HG03103 (cell line): ENCODE measurements around the gene MIER1.
"Not testable (repeated sequence)": the region's sequence is repeated elsewhere in the genome, so short reads cannot be mapped to it uniquely, and the experiment has no call there.

Source experiments
- ATAC-seq: cut with Tn5 transposase; IDR thresholded peaks from one replicate; pipeline ENCODE4 v1.9.1; 2021; ENCODE audit warnings: low read depth; ENCODE audit not compliant: unreplicated experiment

Gene MIER1

GRCh38 chr1:66937529-66938234, 12.9 kb downstream of the MIER1 start:
- ATAC-seq, result no peak

- no peak for ATAC-seq
These were observed 13.8 kb downstream of the MIER1 start for GRCh38 chr1:66938613-66939012.

DNA sequence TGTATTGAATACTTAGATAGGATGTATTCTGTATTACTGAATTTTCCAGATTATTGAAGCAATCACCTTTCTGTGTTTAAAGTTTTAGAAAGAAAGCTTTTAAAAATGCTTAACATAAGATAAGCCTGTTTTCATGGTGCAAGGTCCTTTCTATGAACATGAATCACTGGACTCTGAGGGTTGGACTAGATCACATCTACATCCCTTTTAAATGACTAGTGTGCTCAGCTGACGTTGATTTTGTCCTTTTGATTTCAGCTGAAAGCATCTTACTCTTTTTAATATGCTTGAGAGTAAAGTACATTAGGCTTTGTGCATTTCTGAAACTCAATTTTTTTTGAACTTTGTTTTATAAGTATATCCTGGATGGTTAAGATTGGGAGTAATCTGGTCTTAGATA, 16.2 kb downstream of the MIER1 start:
- no peak for ATAC-seq

- no peak for ATAC-seq
These were observed 18.7 kb downstream of the MIER1 start for GRCh38 chr1:66943361-66943969.

DNA sequence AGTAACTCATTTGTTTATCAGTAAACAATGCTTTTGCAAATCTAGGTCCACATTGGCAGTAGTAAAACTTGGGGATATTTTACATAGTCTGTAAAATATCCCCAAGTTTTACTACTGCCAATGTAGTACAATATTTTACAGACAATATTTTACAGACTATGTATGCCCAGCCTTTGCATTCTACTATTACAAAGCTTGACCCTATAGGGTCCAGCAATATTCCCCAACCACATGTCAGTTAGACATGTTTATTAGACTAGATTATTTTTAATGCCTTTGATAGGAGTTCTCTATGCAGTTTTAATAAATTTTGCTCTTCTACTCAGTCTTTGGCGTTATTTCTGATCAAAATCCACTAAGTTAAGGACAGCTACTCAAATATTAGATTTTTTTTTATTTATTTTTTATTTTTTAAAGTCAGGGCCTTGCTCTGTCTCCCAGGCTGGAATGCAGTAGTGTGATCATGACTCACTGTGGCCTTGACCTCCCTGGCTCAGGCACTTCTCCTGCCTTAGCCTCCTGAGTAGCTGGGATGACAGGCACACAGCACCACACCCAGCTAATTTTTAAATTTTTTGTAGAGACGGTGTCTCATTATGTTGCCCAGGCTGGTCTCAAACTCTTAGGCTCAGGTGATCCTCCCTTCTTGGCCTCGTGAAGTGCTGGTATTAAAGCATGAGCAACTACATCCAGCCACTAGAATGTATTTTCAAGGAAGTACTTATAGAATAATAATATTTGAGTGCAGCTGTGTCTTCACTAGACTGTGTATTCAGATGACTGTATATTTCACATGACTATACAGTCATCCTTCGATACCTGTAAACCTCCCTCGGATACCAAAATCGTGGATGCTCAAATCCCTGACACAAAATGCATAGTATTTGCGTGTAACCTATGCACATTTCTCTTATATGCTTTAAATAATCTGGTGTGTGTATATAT, 19.8 kb downstream of the MIER1 start:
- no peak for ATAC-seq

DNA sequence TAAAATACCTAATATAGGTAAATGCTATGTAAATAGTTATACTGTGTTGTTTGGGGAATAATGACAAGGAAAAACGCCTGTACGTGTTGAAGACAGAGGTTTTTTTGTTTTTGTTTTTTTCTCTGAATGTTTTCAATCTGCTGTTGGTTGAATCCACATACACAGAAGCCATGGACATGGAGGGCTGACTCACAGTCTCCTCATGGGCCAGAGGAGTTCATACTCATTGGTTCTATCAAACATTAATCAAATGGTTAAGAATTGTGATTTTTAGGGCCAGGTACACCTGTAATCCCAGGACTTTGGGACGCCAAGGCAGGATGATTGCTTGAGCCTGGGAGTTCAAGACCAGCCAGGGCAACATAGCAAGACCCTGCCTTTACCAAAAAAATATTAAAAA, 20.5 kb downstream of the MIER1 start:
- ATAC-seq, result no peak

DNA sequence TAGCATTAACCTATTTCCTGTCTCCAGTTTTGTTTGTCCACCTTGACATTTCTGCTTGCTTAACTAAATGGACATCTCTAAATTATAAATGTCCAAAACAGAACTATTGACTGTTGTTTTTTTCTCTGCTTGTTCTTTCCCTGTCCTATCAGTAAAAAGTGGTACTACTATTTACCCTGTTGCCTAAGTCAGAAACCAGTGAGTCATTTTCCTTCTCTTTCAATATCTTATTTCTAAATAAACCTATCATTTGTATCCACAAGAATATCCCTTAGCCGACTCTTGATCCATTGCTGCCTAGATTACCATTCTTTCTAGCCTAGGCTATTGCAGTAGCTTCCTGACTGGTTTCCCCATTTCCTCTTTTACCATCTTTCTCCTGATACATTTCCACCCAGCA, 22.5 kb downstream of the MIER1 start:
- no peak for ATAC-seq

GRCh38 chr1:66951513-66951912, 26.7 kb downstream of the MIER1 start:
- ATAC-seq, result no peak

GRCh38 chr1:66954208-66954607, 29.4 kb downstream of the MIER1 start:
- no peak for ATAC-seq

GRCh38 chr1:66957938-66958337, 33.1 kb downstream of the MIER1 start:
- no peak for ATAC-seq

- ATAC-seq, result not testable (repeated sequence)
These were observed 41.5 kb downstream of the MIER1 start for GRCh38 chr1:66966188-66966873.

GRCh38 chr1:66968574-66968973, 43.8 kb downstream of the MIER1 start:
- no peak for ATAC-seq

DNA sequence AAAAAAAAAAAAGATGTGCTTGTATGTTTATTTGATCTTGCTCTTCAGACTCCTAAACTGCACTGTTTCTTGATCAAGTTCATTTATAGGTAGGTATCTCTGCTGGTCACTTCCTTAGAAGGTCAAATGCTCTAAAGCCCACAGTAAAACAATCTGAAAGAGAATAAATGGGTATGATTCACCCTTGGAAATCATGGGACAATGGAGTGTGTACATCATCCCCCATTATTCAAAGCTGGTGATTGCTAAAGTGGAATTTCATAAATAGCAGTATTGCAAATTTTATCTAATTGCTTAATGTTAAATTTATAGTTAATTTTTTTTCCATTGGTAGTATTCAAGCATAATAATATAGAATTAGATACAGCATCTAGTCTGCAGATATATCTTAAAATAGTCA, 53.4 kb downstream of the MIER1 start:
- no peak for ATAC-seq

DNA sequence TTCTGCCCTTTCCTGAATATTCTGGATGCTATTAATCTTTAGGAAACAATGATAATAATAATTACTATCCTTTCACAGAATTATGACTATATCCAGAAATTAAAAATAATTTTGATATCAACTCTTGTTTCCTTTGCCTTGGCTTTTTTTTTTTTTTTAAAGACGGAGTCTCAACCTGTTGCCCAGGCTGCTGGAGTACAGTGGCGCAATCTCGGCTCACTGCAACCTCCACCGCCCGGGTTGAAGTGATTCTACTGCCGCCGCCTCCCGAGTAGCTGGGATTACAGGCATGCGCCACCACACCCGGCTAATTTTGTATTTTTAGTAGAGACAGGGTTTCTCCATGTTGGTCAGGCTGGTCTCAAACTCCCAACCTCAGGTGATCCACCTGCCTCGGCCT, 54.8 kb downstream of the MIER1 start:
- not testable (repeated sequence) for ATAC-seq

DNA sequence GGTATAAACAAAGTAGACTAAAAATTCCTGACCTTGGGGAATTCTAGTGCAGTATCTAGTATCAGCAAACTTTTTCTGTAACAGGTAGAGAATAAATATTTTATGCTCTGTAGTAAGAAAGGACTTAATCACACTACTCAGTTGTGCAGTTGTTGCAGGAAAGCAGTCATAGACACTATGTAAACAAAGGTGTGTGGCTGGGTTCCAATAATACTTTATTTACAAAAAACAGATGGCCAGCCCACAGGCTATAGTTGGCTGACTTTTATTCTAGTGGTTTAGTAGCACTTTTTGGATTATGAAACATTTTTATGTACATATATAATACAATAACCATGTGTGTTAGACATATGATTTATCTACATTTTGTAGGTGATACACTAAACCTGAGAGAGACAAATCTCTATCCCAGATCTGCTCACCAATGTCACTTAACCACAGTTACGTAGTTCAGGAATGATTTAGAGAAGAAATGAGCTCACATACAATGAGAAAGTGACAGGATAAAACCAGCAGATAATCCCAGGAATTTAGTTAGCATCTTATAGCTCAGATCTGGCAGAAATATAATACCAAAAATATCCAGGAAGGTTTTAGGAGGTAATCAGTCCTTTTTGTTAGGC, 56.1 kb downstream of the MIER1 start:
- no peak for ATAC-seq

GRCh38 chr1:66981679-66982078, 56.9 kb downstream of the MIER1 start:
- no peak for ATAC-seq

- no peak for ATAC-seq
These were observed 57.9 kb downstream of the MIER1 start for GRCh38 chr1:66982561-66983260.

DNA sequence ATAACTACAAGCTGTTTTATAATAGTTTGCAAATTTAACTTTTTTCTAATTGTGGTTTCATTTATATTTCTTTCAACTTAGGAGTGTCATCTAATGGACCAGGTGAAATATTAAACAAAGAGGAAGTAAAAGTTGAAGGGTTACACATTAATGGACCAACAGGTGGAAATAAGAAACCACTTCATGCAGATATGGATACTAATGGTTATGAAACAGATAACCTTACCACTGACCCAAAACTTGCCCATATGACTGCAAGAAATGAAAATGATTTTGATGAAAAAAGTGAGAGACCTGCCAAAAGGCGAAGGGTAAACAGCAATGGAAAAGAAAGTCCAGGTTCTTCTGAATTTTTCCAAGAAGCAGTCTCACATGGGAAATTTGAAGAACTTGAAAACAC, 59.7 kb downstream of the MIER1 start:
- ATAC-seq, result peak; percentile 67

DNA sequence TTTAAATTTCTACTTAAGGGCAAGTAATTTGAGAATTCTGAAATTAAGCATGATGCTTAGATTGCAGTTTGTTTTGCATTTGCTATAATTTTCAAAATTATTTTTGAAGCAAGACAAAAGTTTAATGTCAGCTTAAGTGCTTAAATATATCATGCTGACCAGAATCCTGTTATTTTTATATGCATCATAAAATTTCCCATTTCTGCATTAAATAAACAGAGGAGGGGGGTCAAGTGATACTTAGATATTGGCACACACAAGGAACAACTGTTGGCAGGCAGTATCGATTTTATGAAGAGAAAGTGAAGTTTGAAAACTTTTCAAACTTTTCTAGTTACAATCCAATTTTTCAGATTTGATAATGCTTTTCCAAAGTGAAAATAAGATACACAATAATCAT, 61.0 kb downstream of the MIER1 start:
- no peak for ATAC-seq

DNA sequence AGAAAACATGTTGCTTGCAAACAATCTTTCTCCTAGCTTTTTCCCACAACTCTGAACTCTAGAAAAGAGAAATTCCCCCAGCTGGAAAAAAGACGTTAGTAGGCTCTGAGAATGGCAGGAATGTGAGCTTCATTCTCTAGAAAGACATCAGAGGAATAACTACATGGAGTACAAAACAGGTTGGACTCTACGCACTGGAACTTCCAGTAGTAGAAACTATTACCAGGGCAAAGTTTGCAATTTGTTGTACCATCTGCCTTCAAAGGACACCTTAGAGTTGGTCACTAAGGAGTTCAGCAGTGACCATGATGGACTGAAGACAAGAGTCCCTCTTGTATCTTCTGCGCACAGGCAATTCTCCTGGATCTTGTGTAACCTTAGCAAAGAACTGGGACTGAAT, 68.3 kb downstream of the MIER1 start:
- no peak for ATAC-seq
